HL-60 (cell line): Measurements from ENCODE around the gene CDYL.

Source experiments
- DNase-seq, 2 experiments: peaks; one replicate each; pipeline ENCODE4 v3.0.0-alpha.2; 2010 to 2020; ENCODE audit warnings: low read depth in 1 of 2, low spot score in 1 of 2
- H3K27ac ChIP-seq: fragments of 250-450 bp; sonication (Bioruptor Pico); replicated peaks from 2 replicates; pipeline ENCODE4 v1.5.1; 2020; ENCODE audit warnings: mild to moderate bottlenecking, moderate library complexity
- H3K27me3 ChIP-seq: fragments of 250-450 bp; sonication (Bioruptor Pico); 2 replicates; pipeline ENCODE4 v1.5.1; 2021; ENCODE audit warnings: mild to moderate bottlenecking, moderate library complexity; ENCODE audit not compliant: insufficient read depth, poor library complexity, severe bottlenecking
- H3K4me3 ChIP-seq: replicated peaks from 2 replicates; pipeline ENCODE4 v1.5.1; 2011; ENCODE audit warnings: mild to moderate bottlenecking, control low read depth, low read length; ENCODE audit not compliant: insufficient read depth
- GABPA ChIP-seq: IDR thresholded peaks from 2 replicates; pipeline ENCODE4 v1.6.1; 2012; ENCODE audit warnings: low read depth
- POLR2AphosphoS5 ChIP-seq: IDR thresholded peaks from 2 replicates; pipeline ENCODE4 v1.6.1; 2012; ENCODE audit warnings: low read depth
- REST ChIP-seq: IDR thresholded peaks from 2 replicates; pipeline ENCODE4 v1.6.1; 2012; ENCODE audit warnings: low read depth; ENCODE audit not compliant: insufficient replicate concordance
- SPI1 ChIP-seq: IDR thresholded peaks from 2 replicates; pipeline ENCODE4 v1.6.1; 2012; ENCODE audit warnings: low read depth, mild to moderate bottlenecking, borderline replicate concordance
- TF ChIP-seq, protein P1 (sequence below): IDR thresholded peaks from one replicate; pipeline ENCODE4 v1.5.1; 2011; ENCODE audit warnings: low read length, control low read depth, inconsistent platforms; ENCODE audit not compliant: insufficient read depth

Gene CDYL

GRCh38 chr6:4910037-4910760, 134.0 kb downstream of the CDYL start:
- TF ChIP-seq, protein P1, sequence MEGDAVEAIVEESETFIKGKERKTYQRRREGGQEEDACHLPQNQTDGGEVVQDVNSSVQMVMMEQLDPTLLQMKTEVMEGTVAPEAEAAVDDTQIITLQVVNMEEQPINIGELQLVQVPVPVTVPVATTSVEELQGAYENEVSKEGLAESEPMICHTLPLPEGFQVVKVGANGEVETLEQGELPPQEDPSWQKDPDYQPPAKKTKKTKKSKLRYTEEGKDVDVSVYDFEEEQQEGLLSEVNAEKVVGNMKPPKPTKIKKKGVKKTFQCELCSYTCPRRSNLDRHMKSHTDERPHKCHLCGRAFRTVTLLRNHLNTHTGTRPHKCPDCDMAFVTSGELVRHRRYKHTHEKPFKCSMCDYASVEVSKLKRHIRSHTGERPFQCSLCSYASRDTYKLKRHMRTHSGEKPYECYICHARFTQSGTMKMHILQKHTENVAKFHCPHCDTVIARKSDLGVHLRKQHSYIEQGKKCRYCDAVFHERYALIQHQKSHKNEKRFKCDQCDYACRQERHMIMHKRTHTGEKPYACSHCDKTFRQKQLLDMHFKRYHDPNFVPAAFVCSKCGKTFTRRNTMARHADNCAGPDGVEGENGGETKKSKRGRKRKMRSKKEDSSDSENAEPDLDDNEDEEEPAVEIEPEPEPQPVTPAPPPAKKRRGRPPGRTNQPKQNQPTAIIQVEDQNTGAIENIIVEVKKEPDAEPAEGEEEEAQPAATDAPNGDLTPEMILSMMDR, result no peak
- TF ChIP-seq GABPA (no peak), SPI1 (no peak), REST (no peak), POLR2AphosphoS5 (no peak)
- no peak overlapping the region for H3K27ac ChIP-seq
- no peak overlapping the region for H3K4me3 ChIP-seq
- H3K27me3 ChIP-seq, result no peaks in the 10 kb centered on the region
- no peak for DNase-seq

DNA sequence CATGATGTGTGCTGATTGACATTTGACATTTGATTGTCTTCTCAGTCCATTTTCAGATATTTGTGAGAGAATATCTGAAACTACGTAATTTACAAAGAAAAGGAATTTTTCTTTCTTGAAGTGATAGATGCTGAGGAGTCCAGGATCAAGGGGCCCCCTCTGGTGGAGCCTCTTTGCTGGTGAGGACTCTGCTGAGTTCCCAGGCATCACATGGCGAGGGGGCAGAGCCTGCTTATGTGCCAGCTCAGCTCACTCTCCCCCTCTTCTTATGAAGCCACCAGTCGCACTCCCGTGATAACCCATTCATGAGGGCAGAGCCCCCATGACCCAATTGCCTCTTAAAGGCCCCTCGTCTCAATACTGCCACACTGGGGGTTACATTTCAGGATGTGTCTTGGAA, 136.4 kb downstream of the CDYL start:
- no peak for TF ChIP-seq SPI1
- TF ChIP-seq GABPA, result no peak
- TF ChIP-seq REST, result no peak
- TF ChIP-seq POLR2AphosphoS5, result no peak
- TF ChIP-seq, protein P1, result no peak
- DNase-seq, result no peak

DNA sequence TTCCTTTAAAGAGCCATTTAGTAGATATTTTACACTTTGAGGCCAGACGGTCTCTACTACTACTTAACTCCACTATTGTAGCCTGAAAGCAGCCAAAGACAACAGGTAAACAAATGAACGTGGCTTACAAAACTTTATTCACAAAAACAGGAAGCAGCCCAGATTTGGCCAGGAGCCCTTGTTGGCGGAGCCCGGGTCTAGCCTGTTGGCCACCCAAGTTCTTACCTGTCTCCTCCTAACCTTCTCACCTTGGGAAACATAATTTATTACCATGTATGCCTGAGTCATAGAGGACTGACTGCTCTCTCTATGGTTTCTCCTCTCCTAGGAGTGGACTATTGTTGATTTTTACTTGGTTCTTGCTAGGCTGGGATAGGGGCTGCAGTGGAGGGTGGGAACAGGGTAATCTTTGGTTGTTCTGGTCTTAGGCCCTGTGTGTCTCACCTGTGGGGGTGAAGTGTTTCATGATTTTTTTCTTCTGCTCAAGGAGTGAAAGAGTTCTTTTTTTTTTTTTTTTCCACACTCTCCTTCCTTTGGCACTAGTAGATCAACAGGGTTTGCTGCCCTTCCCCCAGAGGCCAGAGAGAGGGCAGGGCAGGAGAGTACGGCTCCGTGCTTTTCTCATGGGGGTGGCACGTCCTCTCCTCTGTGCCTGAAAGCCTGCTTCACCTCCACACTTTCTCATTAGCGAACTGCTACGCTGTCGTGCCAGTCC, 137.7 kb downstream of the CDYL start:
- H3K27me3 ChIP-seq, result no peaks in the 10 kb centered on the region
- no peak overlapping the region for H3K4me3 ChIP-seq
- no peak overlapping the region for H3K27ac ChIP-seq
- DNase-seq, result no peak
- no peak for TF ChIP-seq SPI1
- TF ChIP-seq, protein P1, result no peak
- TF ChIP-seq POLR2AphosphoS5, result no peak
- TF ChIP-seq REST, result no peak
- no peak for TF ChIP-seq GABPA

More for the DNA sequence above, 136.4 kb downstream of the CDYL start:
- Histone ChIP-seq H3K4me3 (no peak overlapping the region), H3K27me3 (no peaks in the 10 kb centered on the region), H3K27ac (no peak overlapping the region)
